ENCODE data around the gene LSS. TPM values are rescaled to one million over a fixed set of nuclear protein-coding genes. Genes with fewer than 3 reads are reported as not detected.

Gene LSS
- total and polyA plus RNA-seq, 2 of the 8 experiments (the other 6 are each of a cell fraction or from before 2014, with no cell fraction given) = 96.1 to 123 TPM

- H2BK120ac ChIP-seq (replicated peaks; ENCODE audit: low read depth, low read length) = no peak overlapping the region
- WGBS, 2 experiments (ENCODE audit: extremely low coverage in 1 of 2, insufficient coverage in 1 of 2, insufficient read length in 1 of 2, insufficient replicate concordance in 2 of 2, low coverage in 1 of 2, low lambda C conversion rate in 2 of 2, missing lambda C conversion rate in 1 of 2) = 88% methylated on average over 16 of the region's 22 CpGs; no CpG with 5 or more reads in 1 of the 2 experiments
- H4K8ac ChIP-seq (ENCODE audit: extremely low read depth, insufficient read depth, low read length) = no peak overlapping the region
- H3K4me3 ChIP-seq (ENCODE audit: extremely low read depth in 1 of 4, insufficient read depth in 2 of 4, low read depth in 3 of 4, low read length in 4 of 4) = no peak overlapping the region
- H3K36me3 ChIP-seq (ENCODE audit: control insufficient read depth in 2 of 4, insufficient read depth in 4 of 4, low read length in 3 of 4) = peaks cover 6 to 22% (median 15%) of the 10 kb centered on the region in 4 experiments; a peak in 6 of 8 replicates
- peaks cover 0 to 22% of the 10 kb centered on the region in 2 experiments; a peak in 3 of 4 replicates for H3K79me2 ChIP-seq (ENCODE audit: control insufficient read depth in 1 of 2, insufficient read depth in 2 of 2, low read length in 2 of 2)
- H3K9ac ChIP-seq (replicated peaks in 1 of 4; ENCODE audit: extremely low read depth in 1 of 4, low read depth in 3 of 4, low read length in 3 of 4) = no peak overlapping the region
- no peaks in the 10 kb centered on the region for H3K9me3 ChIP-seq (ENCODE audit: insufficient read depth in 2 of 2, low read depth in 1 of 2, low read length in 1 of 2)
- no peak overlapping the region for H2AK5ac ChIP-seq (ENCODE audit: low read depth, low read length)
- no peak overlapping the region for H2BK20ac ChIP-seq (ENCODE audit: low read length)
- ChIA-PET CTCF (ENCODE audit: partially characterized antibody) (interaction anchor here (1.1 to 2.0 kb wide), 3 partner anchors 9 to 169 kb away, joined by 3 to 5 read pairs (median 4); no protein-coding TSS in a partner anchor), POLR2A (ENCODE audit: partially characterized antibody) (no interaction called here)
- H2AFZ ChIP-seq (ENCODE audit: low read length) = no peak overlapping the region
- H3K23ac ChIP-seq (ENCODE audit: insufficient read length) = no peak overlapping the region
- no peak overlapping the region for H4K5ac ChIP-seq (ENCODE audit: insufficient read length, low read depth, low read length)
- H3K18ac ChIP-seq (ENCODE audit: extremely low read depth, low read length) = no peak overlapping the region
- no peaks in the 10 kb centered on the region for H3K23me2 ChIP-seq (ENCODE audit: low read depth, low read length)
- no peak overlapping the region for H3K27ac ChIP-seq (ENCODE audit: low read depth, low read length)
- peaks cover 0 to 2% (median 0%) of the 10 kb centered on the region in 4 experiments; a peak in 1 of 7 replicates for H3K4me1 ChIP-seq (replicated peaks in 1 of 4; ENCODE audit: control insufficient read depth in 3 of 4, insufficient read depth in 4 of 4, low read length in 3 of 4)
- peaks cover 22% of the 10 kb centered on the region for H3K79me1 ChIP-seq (ENCODE audit: low read depth, low read length)
- H2BK15ac ChIP-seq (ENCODE audit: low read length) = no peak overlapping the region
- H3K14ac ChIP-seq (ENCODE audit: insufficient read length) = no peak overlapping the region
- H3K4ac ChIP-seq (replicated peaks; ENCODE audit: insufficient read length, low read depth, low read length) = no peak overlapping the region
- no peak overlapping the region for H2BK12ac ChIP-seq (ENCODE audit: low read depth, low read length)
- DNase-seq (ENCODE audit: low read depth in 1 of 2, low spot score in 2 of 2) (no peak), FAIRE-seq (no peak)
- H4K91ac ChIP-seq (replicated peaks; ENCODE audit: insufficient read length, low read length) = no peak overlapping the region
- no peaks in the 10 kb centered on the region for H3K27me3 ChIP-seq (replicated peaks in 1 of 4; ENCODE audit: control insufficient read depth in 3 of 4, extremely low read depth in 1 of 4, insufficient read depth in 3 of 4, low read length in 3 of 4)
- H2BK5ac ChIP-seq (ENCODE audit: low read depth, low read length) = peak overlapping the region; percentile 32; the same call in 1 of the 2 replicates
- H3K56ac ChIP-seq (replicated peaks; ENCODE audit: insufficient read length, low read depth, low read length) = no peak overlapping the region
- H4K20me1 ChIP-seq (replicated peaks in 1 of 2; ENCODE audit: control insufficient read depth in 1 of 2, insufficient read depth in 2 of 2, low read length in 2 of 2) = peaks cover 2 to 48% of the 10 kb centered on the region in 2 experiments
- no peak overlapping the region for H3K4me2 ChIP-seq (ENCODE audit: insufficient read depth in 1 of 2, low read depth in 2 of 2, low read length in 2 of 2)
- TF ChIP-seq YY1 (IDR thresholded peaks at IDR 0.05; ENCODE audit: low read depth, low read length) (no peak), KDM1A (IDR thresholded peaks at IDR 0.05; ENCODE audit: borderline replicate concordance, low read length) (no peak), CHD1 (IDR thresholded peaks at IDR 0.05; ENCODE audit: low read depth, low read length) (no peak), PHF8 (conservative IDR thresholded peaks at IDR 0.05; ENCODE audit: low read depth, low read length) (no peak), RBBP5 (IDR thresholded peaks at IDR 0.05; ENCODE audit: borderline replicate concordance, low read depth, low read length) (no peak), POU5F1 (IDR thresholded peaks at IDR 0.05; ENCODE audit: low read depth, low read length) (no peak), JUN (IDR thresholded peaks at IDR 0.05; ENCODE audit: low read depth, low read length) (no peak), ATF2 (IDR thresholded peaks at IDR 0.05; ENCODE audit: low read length) (no peak), TCF12 (IDR thresholded peaks at IDR 0.05; ENCODE audit: low read depth, low read length) (no peak), TAF7 (optimal IDR thresholded peaks at IDR 0.05; ENCODE audit: borderline replicate concordance, low read depth, low read length) (no peak), CBX8 (IDR thresholded peaks at IDR 0.05; ENCODE audit: borderline replicate concordance, low read depth, low read length) (no peak)
Observed at GRCh38 chr21:46217511-46218196, 10.9 kb downstream of the LSS start.

Measured in H1 (cell line).